SK-N-MC (cell line): ENCODE measurements around the gene CRHR2.

Source experiments
- EZH2 ChIP-seq: fragments of 200-600 bp; sonication (generic); IDR thresholded peaks from one replicate; pipeline ENCODE4 v1.6.1; 2017; ENCODE audit warnings: antibody characterized with exemption
- POLR2AphosphoS5 ChIP-seq: IDR thresholded peaks from 2 replicates; pipeline ENCODE4 v1.6.1; 2012; ENCODE audit warnings: mild to moderate bottlenecking, low read depth, low read length, borderline replicate concordance

- TF ChIP-seq POLR2AphosphoS5 (no peak), EZH2 (no peak)
These were observed 27.8 kb downstream of the CRHR2 start for GRCh38 chr7:30654296-30655090.
